ENCODE data around the gene SETD9. TPM values are rescaled to one million over a fixed set of nuclear protein-coding genes. Genes with fewer than 3 reads are reported as not detected.

Gene SETD9
- 10.9 TPM for polyA plus RNA-seq (ENCODE audit: insufficient read length)

GRCh38 chr5:56909294-56910209 is at the start of gene SETD9:
TSS of gene SETD9 (plus strand) at chr5:56909596. CDS start at chr5:56909646, 50 bp downstream.
- peak; percentile 89 for DNase-seq (ENCODE audit: low read depth)

DNA sequence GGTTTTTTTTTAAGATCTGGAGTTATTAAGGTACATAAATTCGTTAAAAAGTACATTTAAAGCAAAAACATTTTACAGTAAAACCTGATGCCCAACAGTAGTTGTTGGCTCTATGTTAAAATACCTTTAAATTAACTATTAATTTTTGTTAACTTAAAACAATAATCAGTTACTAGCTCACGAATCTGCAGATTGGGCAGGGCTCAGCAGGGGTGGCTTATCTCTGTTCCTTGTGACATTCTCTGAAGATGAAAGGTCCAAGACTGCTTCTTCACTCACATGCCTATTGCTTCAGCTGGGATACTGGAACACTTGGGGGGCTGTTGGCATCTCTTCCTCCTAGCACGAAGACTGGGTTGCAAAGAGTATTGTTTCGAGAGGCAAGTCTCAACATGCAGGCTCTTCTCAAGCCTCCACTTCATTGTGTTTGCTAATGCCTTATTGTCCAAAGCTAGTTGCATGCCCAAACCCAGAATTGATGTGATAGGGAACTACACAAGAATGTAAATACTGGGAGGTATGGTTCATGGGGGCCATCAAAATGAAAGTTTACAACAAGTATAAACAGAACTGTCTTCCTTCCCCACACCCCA is 47.4 kb upstream of the SETD9 start:
- DNase-seq (ENCODE audit: low read depth) = no peak

DNA sequence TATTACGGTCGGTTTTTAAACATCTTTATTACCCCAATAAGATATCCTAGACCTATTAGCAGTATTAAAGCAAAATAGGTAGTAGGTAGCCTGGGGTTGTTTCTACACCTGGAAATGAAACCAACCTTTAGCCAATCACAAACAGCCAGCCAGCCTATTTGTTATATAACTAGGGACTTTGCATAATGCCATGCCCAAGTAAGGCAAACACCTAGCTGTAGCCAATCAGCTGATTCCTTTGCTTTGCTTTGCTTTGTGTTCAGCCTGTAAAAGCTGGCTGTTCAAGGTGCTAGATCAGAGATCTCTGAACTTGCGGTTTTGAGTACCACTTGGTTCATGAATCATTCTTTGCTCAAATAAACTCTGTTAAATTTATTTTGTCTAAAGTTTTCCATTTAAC is 46.5 kb upstream of the SETD9 start:
- DNase-seq (ENCODE audit: low read depth) = no peak

DNA sequence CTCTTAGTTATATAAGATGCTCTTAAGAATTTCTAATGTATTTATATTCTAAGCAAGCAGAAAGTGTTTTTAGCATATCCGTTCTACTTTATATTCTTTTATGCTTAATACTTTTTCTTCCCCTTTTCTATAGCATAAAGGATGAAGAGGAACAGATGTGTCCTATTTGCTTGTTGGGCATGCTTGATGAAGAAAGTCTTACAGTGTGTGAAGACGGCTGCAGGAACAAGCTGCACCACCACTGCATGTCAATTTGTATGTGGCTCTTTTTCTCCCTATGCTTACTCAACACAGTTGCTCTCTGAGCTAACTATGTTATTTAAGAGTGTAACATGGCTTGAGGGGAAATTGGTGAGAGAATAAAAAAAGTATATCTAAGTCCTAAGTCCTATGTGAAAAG is 37.6 kb upstream of the SETD9 start:
- no peak for DNase-seq (ENCODE audit: low read depth)

DNA sequence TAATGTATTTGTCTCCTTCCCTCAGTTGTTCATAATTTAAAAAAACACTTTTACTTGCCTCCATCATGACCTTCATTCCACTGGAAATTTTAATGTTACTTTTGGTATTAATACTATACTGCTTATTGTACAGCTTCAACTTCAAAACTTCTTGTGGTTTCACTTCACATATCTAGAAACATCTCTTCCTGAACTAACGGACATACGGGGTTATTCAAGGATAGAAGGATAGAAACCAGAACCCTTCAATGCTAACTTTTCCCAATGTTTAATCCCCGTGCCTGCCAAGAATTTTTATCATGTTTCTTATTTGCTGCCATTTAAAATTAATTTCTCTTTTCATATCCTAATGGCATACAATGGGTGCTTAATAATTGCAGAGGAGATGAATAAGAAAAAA is 36.3 kb upstream of the SETD9 start:
- DNase-seq (ENCODE audit: low read depth) = no peak

GRCh38 chr5:56876327-56876726 is 33.1 kb upstream of the SETD9 start:
- DNase-seq (ENCODE audit: low read depth) = no peak

DNA sequence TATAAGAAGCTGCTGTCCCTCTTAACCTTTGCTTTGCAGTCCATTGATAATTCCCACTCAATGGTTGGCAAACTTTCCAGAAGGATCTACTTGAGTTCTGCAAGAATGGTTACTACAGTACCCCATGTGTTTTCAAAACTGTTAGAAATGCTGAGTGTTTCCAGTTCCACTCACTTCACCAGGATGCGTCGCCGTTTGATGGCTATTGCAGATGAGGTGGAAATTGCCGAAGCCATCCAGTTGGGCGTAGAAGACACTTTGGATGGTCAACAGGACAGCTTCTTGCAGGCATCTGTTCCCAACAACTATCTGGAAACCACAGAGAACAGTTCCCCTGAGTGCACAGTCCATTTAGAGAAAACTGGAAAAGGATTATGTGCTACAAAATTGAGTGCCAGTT is 27.8 kb upstream of the SETD9 start:
- DNase-seq (ENCODE audit: low read depth) = no peak

GRCh38 chr5:56893251-56893951 is 16.0 kb upstream of the SETD9 start:
- no peak for DNase-seq (ENCODE audit: low read depth)

- no peak for DNase-seq (ENCODE audit: low read depth)
These were observed 12.6 kb upstream of the SETD9 start for GRCh38 chr5:56896763-56897162.

GRCh38 chr5:56898213-56898612 is 11.2 kb upstream of the SETD9 start:
- no peak for DNase-seq (ENCODE audit: low read depth)

DNA sequence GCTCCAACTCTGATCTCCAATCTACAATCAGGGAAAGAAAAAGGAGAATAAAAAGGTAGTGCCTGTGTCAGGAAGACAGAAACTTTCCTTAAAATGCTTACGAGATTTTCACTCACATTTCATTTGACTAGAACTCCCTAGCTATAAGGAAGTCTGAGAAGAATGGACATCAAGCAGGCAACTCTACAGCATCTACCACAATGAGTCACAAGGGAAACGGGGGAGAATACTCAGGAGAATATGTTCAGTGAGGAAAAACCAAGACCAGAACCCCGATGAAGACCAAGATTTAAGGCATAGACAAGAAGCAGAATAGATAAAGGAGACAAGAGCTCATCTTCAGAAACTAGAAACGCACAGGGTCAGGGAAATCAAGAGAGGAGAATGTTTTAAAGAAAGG is 9.0 kb upstream of the SETD9 start:
- no peak for DNase-seq (ENCODE audit: low read depth)

DNA sequence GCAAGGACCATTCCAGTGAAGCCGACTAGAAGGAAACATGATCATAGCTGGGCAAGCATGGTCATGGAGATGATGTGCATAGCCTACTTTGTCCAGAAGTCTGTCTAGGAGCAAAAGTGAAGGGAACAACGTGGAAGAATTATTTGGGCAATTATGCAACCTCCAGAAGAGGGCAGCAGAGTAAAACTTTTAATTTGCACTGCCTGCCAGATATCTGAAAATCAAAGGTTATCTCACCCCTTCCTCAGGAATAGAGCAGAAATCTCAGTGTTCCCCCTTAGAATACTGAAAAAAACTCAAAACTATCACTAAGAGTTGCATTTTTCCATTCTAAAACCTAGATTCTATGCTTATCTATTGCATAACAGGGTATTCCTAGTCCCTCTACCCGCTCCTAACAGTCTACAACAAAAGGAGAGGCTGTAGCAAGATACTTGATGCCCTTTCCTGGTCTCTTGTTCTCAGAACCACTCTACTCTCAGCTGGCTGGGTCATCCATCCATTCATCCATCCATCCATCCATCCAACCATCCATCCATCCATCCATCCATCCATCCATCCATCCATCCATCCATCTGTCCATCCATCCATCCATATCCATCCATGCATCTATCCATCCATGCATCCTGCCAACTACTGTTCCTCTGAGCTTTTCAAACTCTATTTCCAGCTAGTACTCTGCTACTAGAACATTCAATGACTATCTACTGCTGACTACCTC is 8.4 kb upstream of the SETD9 start:
- peak; percentile 9 for DNase-seq (ENCODE audit: low read depth)

DNA sequence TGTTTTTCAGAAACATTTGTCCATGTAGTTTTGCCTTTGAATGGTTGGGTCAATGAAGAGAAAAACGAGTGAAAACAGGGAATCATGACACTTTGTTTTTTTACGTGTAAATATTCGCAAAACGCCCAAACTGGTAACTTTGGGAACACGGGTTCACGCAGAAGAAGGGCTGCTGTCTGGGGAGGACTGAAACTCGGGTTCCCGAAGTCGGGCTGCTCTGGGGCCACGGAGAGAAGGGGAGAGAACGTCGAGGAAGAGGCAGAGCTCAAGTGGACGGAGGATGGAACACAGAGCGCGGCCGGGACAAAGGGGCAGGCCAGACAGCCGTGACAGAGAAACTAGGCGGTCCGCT is 478 bp upstream of the SETD9 start:
- peak; percentile 20 for DNase-seq (ENCODE audit: low read depth)

DNA sequence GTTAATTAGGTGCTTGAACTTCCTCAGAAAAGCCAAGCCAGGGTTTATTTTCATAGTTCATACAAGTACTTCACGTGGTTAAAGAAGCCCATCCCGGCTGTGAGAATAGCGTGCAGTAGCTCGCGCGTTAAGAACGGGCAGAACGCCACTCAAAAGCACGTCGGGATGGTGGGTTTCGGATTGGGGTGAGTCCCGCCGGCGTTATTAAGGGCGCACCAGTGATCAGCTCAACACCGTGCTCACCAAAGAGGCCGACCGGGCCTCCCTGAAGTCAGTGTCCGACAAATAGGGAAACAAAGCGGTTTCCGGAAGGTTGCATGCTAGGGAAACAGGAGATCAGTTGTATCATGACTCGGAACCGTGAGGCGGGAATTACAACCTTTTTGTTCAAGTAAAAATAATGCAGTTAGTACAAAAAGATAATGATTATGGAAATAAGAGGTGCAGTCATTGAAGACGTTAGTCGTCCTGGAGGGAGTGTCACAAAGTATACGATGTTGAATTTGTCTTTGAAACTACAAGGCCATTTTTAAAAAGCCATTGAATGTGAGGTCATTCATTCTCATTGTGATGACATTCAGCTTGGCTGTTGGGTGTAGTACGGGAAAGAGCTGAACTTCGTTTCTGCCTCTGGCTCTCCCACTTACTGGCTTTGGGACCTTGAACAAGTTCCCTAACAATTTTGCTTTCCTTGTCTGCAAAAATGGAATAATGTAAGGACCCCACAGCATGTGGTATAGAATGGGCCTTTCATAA is 992 bp downstream of the SETD9 start:
- DNase-seq (ENCODE audit: low read depth) = peak; percentile 40

GRCh38 chr5:56913766-56914165 is 4.4 kb downstream of the SETD9 start:
- DNase-seq (ENCODE audit: low read depth) = no peak

- DNase-seq (ENCODE audit: low read depth) = no peak
These were observed 5.3 kb downstream of the SETD9 start for GRCh38 chr5:56914678-56915077.

- DNase-seq (ENCODE audit: low read depth) = no peak
These were observed 8.1 kb downstream of the SETD9 start for GRCh38 chr5:56917534-56917933.

- no peak for DNase-seq (ENCODE audit: low read depth)
These were observed 8.7 kb downstream of the SETD9 start for GRCh38 chr5:56918054-56918453.

DNA sequence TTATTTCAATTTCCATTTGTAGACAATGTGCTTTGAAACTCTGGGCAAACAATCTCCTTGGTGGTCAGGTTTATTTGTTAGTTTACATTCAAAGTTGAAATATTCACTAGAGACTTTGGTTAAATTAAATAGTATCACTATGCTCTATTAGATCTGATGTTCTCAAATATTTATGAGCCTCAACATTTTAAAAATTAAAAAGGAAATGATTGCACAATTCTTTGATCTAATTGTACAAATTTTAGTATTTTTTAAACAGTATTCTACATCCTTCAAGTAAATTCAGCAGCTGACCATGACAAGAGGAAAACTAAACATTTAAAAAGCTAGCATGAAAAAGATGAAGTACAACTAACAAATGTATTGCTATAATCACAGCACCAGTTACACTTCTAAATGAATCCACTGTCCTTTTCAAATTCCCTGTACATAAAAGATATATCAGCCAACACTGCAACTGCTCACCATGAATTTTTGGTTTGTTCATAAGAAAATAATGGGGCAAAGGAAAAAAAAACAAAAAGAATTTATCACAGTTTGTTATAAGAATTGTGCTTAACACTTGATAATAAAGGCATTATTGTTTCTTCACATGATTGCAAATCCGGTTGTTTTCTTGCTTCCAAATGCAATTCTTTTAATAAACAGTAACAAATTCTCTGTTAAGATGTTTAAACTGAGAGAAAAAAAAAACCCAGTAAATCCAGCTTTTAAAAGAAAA is 10.7 kb downstream of the SETD9 start:
- DNase-seq (ENCODE audit: low read depth) = no peak

- no peak for DNase-seq (ENCODE audit: low read depth)
These were observed 13.5 kb downstream of the SETD9 start for GRCh38 chr5:56922922-56923321.

DNA sequence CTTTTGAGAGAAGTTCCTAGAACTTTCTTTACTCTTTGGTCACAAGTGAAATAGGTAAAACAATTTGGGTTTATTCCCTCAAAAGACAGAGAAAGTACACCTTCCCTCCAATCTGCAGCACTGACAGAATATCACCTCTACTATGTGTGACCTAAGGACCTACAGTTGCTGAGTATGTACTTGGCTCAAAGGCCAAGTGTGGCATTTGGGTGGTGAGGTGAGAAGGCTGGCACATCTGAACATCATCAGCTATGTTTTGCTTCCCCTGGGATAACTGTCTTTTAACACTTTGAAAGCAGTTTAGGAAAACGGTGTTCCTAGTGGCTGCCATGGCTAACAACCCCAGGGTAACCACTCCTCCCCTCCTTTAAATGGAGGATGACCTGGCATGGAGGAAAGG is 24.9 kb downstream of the SETD9 start:
- no peak for DNase-seq (ENCODE audit: low read depth)

Measured in forelimb muscle (tissue), 1 donor.